ENCODE results near the gene RETN. TPM values are rescaled to one million over a fixed set of nuclear protein-coding genes. Genes with fewer than 3 reads are reported as not detected.

Gene RETN
- polyA plus RNA-seq, 2 of the 4 experiments (the other 2 are of a cell fraction): not detected

DNA sequence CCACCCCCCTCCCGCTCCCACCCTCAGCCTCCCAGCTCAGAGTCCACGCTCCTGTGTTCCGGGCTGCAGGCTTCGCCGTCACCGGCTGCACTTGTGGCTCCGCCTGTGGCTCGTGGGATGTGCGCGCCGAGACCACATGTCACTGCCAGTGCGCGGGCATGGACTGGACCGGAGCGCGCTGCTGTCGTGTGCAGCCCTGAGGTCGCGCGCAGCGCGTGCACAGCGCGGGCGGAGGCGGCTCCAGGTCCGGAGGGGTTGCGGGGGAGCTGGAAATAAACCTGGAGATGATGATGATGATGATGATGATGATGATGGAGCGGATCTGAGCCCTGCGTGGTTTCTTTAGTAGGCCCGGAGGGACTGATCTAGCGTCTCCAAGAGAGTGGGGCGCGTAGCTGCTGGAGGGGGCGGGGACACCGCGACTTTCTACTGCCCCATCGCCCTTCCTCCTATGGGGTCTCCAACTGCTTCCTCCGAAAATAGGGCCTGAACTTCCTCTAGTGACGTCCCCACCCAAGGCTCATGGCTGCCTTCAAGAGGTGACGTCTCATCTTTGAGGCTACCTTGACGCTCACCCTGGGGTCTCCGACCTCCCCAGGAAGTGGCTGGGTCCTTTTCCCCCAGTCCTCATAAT is 1.4 kb downstream of the RETN start:
- FAIRE-seq (no peak), DNase-seq (ENCODE audit: low read depth in 1 of 2, low spot score in 1 of 2) (no peak), ATAC-seq (peak; percentile 10 to 32; a peak in 2 of 6 replicates)
- no peak overlapping the region for H3K27ac ChIP-seq
- no peak for TF ChIP-seq RARB (CRISPR knock-in tag; IDR thresholded peaks at IDR 0.05)
- no peak for TF ChIP-seq FOSL2 (IDR thresholded peaks at IDR 0.05)
- TF ChIP-seq FOSL2 (CRISPR knock-in tag; IDR thresholded peaks at IDR 0.05): no peak
- no peak for TF ChIP-seq HMGXB4 (CRISPR knock-in tag; IDR thresholded peaks at IDR 0.05; ENCODE audit: borderline replicate concordance)
- TF ChIP-seq MAX (IDR thresholded peaks at IDR 0.05): no peak
- TF ChIP-seq MAFK (IDR thresholded peaks at IDR 0.05; ENCODE audit: partially characterized antibody): no peak
- TF ChIP-seq PHF8 (IDR thresholded peaks at IDR 0.05; ENCODE audit: borderline replicate concordance, low read depth): no peak
- TF ChIP-seq PBX3 (IDR thresholded peaks at IDR 0.05): no peak
- TF ChIP-seq JUN (IDR thresholded peaks at IDR 0.05): no peak
- 16% methylated on average over 20 of the region's 43 CpGs for WGBS (ENCODE audit: missing lambda C conversion rate)
- H3K4me1 ChIP-seq: no peaks in the 10 kb centered on the region
- peak overlapping the region; percentile 63 for H3K4me2 ChIP-seq
- CTCF ChIA-PET: interaction anchor here (1.1 to 5.7 kb wide), 4 partner anchors 10 to 130 kb away, joined by 3 to 34 read pairs (median 4); partner anchors contain the start of gene TRAPPC5
- peak overlapping the region; percentile 27; the same call in 2 of the 3 replicates for H3K4me3 ChIP-seq
- POLR2A ChIA-PET: no interaction called here
- H3K9me3 ChIP-seq: peaks cover 5% of the 10 kb centered on the region; the same call in 1 of the 3 replicates

GRCh38 chr19:7670790-7671189 is 1.9 kb downstream of the RETN start:
- FAIRE-seq (no peak), DNase-seq (ENCODE audit: low read depth in 1 of 2, low spot score in 1 of 2) (no peak), ATAC-seq (no peak)
- no peaks in the 10 kb centered on the region for H3K4me1 ChIP-seq
- POLR2A ChIA-PET: no interaction called here
- no peak overlapping the region; the same call in 2 of the 3 replicates for H3K4me3 ChIP-seq
- TF ChIP-seq CEBPB (IDR thresholded peaks at IDR 0.05): no peak
- H3K27ac ChIP-seq: no peak overlapping the region
- CTCF ChIA-PET: interaction anchor here (5.7 kb wide), 1 partner anchor 10 kb away, joined by 34 read pairs; the partner anchor contains the start of gene TRAPPC5
- peaks cover 5% of the 10 kb centered on the region; the same call in 1 of the 3 replicates for H3K9me3 ChIP-seq
- H3K4me2 ChIP-seq: peak overlapping the region; percentile 63
- 29% methylated on average over 6 of the region's 9 CpGs for WGBS (ENCODE audit: missing lambda C conversion rate)

- Histone ChIP-seq H3K4me2 (no peak overlapping the region), H3K27ac (no peak overlapping the region), H3K9me3 (peaks cover 5% of the 10 kb centered on the region; the same call in 1 of the 3 replicates), H3K4me3 (no peak overlapping the region), H3K4me1 (no peaks in the 10 kb centered on the region)
- ChIA-PET POLR2A (no interaction called here), CTCF (interaction anchor here (0.6 to 5.7 kb wide), 4 partner anchors 8 to 134 kb away, joined by 3 to 34 read pairs (median 3); partner anchors contain the start of gene TRAPPC5)
- ATAC-seq (no peak), FAIRE-seq (no peak), DNase-seq (ENCODE audit: low read depth in 1 of 2, low spot score in 1 of 2) (no peak)
- TF ChIP-seq TFCP2L1 (CRISPR knock-in tag; IDR thresholded peaks at IDR 0.05) (no peak), HOXB5 (CRISPR knock-in tag; IDR thresholded peaks at IDR 0.05) (no peak), FOSB (CRISPR knock-in tag; IDR thresholded peaks at IDR 0.05) (no peak), PHF8 (IDR thresholded peaks at IDR 0.05; ENCODE audit: borderline replicate concordance, low read depth) (no peak), EHMT2 (IDR thresholded peaks at IDR 0.05; ENCODE audit: low read depth) (no peak), RCOR1 (IDR thresholded peaks at IDR 0.05; ENCODE audit: low read depth, low read length) (no peak), BCL3 (IDR thresholded peaks at IDR 0.05) (no peak), RFX5 (IDR thresholded peaks at IDR 0.05) (no peak), MYC (IDR thresholded peaks at IDR 0.05; ENCODE audit: borderline replicate concordance, low read length) (no peak), HOXA7 (CRISPR knock-in tag; IDR thresholded peaks at IDR 0.05) (no peak), RNF2 (IDR thresholded peaks at IDR 0.05; ENCODE audit: borderline replicate concordance, low read depth) (no peak), HEYL (CRISPR knock-in tag; IDR thresholded peaks at IDR 0.05) (no peak)
- 24% methylated on average over 6 of the region's 9 CpGs for WGBS (ENCODE audit: missing lambda C conversion rate)
Observed at GRCh38 chr19:7672522-7672921, 3.7 kb downstream of the RETN start.
